CD4-positive, alpha-beta T cell treated with Interleukin-12 subunit alpha and Interleukin-12 subunit beta, for 1 hour (primary cell): ENCODE results near the gene TRIM27.
"Not testable (repeated sequence)": the region's sequence is repeated elsewhere in the genome, so short reads cannot be mapped to it uniquely, and the experiment has no call there.

ENCODE experiments used
- DNase-seq: peaks from one replicate; pipeline ENCODE4 v3.0.0-alpha.2; 2020

TRIM27 gene

DNA sequence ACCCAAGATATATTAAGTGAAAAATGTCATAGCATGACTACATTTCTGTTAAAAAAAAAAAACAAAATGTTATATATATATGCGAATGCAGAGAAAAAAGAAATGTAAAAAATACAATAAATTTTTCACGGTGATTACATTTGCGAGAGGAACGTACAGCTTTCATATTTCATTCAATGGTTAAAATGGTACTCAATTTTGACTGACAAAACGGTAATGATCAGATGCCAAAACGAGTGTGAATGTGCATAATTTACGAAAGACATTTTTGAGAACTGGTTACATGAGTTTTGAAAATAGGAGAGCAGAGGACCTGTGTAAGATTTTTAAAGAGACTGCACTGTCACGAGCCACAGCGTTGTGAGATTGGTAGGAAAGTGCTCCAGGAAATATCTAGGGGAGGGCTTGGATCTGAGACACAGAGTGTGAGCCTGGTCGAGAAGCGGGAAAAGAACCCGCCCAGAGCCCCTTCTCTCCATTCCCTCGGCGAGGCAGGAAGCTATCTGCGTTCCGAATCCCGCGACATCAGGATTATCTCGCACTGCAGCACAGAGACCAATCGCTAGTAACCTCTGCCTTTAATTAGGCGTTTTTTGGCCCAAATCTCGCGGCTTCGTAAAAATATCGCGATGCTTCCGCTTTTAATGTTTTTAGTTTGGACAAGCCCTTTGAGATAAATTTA is 28.5 kb downstream of the TRIM27 start:
- peak; percentile 96 for DNase-seq

DNA sequence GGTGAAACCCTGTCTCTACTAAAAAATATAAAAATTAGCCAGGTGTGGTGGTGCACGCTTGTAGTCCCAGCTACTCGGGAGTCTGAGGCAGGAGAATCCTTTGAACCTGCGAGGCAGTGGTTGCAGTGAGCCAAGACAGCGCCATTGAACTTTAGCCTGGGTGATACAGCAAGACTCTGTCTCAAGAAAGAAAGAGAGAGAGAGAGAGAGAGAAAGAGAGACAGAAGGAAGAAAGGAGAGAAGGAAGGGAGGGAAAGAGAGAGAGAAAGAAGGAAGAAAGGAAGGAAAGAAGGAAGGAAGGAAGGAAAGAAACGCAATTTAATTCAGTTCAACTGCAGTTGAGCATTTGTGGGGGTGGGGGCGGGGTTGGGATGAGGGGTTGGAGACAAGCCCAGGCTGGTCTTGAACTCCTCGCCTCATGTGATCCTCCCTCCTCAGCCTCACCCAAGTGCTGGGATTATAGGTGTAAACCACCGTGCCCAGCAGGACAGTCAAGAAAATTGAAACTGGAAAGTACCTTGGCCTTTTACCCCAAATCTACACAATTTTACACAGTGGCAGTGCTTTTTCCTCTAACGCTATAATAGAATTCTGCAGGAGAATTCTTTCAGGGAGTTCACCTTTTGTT is 30.5 kb downstream of the TRIM27 start:
- no peak for DNase-seq

DNA sequence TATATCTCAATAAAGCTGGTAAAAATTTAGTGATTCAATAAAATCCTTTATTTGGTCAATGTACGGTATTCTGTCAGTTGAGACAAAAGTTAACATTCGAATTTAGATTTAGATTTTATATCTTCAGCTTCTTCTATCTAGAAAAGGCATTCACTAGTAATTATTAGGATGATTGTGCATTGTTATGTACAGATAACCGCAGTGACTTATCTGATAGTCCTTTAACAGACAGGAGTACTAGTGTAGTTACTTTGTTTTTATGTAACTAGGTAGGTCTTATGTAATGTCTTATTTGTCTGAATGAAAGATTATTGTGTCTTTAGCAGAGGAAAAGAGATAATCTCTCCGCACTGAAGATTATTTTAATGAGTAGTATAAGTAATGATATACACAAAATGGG is 31.3 kb downstream of the TRIM27 start:
- DNase-seq, result no peak

DNA sequence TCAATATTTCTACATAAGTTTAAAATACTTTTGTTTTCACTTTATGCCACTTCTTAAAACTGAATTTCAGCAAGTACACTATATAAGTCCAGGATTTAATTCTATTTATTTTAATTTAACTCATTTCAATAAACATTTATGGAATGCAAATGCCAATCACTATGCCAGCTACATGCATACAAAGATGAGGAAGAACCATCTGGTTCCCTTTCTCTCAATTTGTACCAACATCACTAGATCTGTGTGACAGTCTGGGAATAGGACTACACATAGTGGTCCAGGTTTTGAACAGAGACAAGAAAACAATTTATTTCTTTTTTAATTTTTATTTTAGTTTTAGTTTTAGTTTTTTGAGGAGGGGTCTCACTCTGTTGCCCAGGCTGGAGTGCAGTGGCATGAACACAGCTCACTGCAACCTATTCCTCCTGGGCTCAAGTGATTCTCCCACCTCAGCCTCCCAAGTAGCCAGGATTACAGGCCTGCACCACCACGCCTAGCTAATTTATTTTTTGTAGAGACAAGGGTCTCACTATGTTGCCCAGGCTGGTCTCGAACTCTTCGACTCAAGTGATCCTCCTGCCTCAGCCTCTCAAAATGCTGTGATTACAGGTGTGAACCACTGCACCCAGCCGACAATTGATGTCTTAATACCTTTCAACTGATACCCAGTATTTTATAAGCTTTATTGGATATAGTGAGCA is 35.8 kb downstream of the TRIM27 start:
- DNase-seq, result no peak

DNA sequence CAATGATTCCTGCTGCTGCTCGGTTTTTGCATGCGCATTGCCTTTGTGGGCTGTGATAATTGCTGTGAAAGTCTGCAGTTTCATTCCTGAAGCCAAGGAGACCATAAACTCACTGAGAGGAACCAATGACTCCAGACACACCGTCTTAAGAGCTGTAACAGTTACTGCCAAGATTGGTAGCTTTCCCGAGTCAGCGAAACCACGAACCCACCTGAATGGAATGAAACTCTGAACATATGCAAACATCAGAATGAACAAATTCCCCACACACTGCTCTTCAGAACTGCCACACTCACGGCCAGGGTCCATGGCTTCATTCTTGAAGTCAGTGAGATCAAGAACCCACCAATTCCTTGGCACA is 37.7 kb downstream of the TRIM27 start:
- DNase-seq, result no peak

DNA sequence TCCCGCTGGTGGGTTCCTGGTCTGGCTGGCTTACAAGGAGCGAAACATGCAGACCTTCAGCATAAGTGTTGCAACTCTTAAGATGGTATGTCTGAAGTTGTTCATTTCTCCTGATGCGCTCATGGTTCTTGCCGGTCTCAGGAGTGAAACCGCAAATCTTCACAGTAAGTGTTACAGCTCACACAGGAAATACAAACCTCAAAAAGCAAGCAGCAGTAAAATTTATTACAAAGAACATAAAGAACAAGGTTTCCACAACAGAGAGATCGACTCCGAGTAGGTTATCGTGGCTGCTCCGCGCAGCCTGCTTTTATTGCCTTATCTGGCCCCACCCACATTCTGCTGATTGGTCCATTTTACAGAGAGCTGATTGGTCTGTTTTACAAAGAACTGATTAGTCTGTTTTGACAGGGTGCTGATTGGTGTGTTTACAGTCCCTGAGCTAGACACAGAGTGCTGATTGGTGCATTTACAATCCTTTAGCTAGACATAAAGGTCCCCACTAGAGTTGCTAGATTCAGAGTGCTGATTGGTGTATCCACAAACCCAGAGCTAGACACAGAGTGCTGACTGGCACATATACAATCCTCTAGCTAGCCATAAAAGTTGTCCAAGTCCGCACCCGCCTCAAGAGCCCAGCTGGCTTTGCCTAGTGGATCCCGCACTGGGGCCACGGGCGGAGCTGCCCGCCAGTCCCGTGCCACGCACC is 39.2 kb downstream of the TRIM27 start:
- peak; percentile 90 for DNase-seq

DNA sequence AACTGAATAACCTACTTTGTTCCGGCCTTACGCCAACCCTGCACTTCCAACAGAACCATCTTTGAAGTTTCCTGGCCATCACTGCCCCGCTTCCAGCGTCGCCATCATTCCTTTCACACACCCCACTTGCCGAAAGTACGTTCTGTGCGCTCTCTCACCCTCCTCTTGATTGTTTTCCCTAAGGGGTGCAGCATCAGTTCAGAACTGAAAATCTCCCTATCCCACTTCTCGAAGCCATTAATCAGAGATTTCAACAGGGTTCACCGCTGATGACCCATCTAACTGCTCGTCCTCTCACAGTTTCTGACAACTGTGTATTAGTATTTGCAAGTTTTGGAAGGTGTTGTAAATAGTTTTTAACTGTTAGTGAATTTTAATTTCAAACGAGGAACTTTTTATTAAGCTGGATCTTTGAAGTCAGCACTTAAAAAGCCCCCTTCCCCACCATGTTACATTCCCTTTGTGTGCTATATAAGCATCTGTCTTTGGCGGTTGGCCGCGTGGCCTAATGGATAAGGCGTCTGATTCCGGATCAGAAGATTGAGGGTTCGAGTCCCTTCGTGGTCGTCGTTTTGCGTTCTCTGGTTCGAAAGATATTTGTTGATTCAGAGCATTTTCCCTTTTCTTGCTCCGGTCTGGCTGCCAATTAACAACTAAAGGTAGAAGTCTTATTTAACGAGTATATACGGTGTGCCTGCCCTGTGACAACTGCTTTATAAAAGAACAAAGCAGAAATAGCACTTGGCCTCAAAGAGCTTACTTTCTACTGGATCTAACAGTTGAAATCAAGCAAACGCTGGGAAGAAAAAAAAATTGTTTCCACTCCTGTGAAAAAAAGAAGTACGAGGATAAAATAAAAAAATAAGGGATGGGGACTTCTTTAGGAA is 42.6 kb downstream of the TRIM27 start:
- DNase-seq, result peak; percentile 58

DNA sequence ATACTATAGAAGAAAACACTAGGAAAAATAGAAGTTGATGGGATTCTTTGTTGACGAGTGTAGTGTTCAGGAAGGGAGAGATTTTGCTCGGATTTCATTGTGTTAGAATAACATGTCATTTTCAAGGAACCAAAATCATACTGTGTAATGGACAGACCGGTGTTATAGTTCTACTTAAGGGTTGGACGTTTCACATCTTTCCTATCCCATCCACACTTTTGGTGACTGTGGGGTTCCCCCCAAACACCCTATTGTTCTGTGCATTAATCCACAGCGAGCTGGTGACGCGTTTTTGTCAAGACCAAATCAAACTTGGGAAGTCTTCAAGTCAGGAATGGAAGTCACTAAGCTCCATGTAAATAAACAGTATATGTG is 43.3 kb downstream of the TRIM27 start:
- DNase-seq, result no peak

DNA sequence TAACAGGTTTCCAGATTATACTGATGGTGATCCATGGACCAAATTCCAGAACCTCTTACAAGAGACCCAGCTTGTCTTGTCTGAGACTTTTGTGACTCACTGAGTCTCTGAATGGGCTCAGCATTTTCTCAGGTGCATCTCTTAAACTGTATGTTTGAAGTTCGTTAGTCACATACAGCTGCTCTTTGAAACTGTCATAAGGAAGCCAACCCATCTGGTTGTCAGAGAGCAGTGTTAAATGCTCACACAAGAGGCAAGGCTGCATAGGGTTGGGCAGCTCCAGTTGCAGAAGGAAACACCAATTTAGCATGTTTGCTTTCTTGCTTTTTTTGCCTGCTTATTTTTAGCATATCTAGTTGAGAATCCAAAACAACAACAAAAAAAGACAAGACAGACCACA is 47.1 kb downstream of the TRIM27 start:
- DNase-seq, result no peak

DNA sequence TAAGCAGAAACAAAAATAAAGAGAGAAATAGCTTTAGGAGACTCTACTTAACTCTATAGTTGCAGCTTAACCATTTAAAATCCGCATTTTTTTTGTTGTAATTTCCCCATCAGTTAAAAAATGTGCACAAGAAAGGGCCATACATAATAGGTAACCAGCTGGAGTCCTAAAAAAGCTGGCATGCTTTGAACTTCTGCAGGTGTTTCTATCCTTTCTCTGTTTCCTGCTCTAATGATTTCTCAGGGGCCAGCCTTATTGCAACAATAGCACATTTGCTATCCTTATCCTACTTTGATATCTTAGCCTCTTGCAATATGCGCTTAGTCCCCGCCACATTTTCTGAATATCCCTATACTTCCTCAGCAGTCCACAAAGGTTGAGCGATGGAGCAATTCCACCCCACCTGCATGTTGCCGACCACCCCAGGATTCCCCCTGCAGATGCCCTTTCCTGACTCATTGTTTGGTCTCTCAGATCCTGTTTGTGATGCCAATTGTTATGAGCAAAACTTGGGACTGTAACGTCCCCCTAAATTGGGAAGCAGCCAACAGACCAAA is 48.5 kb downstream of the TRIM27 start:
- no peak for DNase-seq

DNA sequence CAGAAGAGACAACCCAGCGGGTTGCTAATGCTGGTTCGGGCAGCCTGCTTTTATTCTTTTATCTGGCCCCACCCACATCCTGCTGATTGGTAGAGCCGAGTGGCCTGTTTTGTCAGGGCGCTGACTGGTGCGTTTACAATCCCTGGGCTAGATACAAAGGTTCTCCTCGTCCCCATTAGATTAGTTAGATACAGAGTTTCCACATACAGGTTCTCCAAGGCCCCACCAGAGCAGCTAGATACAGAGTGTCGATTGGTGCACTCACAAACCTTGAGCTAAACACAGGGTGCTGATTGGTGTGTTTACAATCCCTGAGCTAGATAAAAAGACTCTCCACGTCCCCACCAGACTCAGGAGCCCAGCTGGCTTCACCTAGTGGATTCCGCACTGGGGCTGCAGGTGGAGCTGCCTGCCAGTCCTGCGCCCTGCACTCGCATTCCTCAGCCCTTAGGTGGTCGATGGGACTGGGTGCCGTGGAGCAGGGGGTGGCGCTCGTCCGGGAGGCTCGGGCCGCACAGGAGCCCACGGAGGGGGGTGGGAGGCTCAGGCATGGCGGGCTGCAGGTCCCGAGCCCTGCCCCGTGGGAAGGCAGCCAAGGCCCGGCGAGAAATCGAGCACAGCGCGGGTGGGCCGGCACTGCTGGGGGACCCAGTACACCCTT is 51.5 kb downstream of the TRIM27 start:
- not testable (repeated sequence) for DNase-seq

DNA sequence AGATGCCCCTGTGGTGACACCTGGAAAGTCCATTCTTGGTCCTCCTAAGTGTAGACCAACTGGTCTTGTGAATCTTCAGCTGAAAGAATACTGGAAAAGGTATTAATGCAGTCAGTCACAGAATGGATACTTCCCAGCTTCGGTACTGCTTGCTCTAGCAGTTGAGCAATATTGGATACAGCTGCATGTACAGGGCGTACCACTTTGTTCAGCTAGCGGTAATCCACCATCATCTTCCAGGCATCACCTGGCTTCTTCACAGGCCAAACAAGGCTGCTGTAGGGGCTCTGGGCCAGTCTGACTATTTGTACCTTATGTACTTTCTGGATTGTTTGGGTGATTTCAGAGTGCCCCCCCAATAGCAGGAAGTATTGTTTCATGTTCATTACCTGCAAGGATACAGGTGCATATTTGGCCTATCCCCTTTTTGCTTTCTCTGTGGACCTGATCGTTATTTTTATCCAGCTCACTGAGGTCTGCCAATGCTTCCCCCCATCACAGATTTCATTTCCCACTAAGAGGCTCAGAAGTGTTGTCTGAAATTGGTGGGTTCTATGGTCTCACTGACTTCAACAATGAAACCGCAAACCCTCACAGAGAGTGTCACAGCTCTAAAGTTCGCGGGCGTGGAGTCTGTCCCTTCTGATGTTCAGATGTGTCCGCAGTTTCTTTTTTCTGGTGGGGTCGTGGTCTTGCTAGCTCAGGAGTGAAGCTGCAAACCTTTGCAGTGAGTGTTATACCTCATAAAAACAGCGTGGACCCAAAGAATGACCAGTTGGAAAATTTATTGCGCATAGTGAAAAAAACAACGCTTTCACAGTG is 52.2 kb downstream of the TRIM27 start:
- no peak for DNase-seq

DNA sequence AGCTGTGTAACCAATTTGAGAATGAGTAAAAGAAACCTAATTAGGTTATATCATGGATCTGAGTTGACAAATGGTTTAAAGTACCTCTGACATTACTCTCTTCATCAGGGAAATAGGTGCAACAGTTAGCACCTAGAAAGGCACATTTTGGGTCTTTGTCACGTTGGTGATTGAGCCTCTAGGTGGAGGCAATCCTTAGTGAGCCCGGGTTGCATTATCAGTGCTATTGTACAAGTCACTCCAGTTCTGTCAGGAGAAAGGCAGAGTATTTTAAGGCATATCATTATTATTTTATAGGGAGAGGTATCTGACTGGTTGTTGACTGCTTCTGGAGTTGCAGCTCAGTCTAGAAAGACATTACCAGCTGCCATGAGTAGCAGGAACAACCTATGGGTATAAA is 54.9 kb downstream of the TRIM27 start:
- DNase-seq, result no peak

DNA sequence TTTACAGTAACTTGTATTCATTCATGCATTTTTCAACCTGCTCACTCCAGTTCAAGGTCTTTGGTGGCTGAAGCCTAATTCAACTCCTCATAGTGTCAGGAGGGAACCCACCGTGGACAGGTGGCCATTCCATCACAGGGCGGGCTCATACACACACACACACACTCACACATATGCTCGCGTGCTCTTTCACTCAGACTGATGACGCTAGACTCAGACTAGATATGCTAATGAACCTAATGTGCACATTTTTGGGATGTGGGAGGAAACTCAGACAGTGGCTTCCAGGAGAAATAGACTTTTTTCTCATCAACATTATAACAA is 56.7 kb downstream of the TRIM27 start:
- peak; percentile 47 for DNase-seq

DNA sequence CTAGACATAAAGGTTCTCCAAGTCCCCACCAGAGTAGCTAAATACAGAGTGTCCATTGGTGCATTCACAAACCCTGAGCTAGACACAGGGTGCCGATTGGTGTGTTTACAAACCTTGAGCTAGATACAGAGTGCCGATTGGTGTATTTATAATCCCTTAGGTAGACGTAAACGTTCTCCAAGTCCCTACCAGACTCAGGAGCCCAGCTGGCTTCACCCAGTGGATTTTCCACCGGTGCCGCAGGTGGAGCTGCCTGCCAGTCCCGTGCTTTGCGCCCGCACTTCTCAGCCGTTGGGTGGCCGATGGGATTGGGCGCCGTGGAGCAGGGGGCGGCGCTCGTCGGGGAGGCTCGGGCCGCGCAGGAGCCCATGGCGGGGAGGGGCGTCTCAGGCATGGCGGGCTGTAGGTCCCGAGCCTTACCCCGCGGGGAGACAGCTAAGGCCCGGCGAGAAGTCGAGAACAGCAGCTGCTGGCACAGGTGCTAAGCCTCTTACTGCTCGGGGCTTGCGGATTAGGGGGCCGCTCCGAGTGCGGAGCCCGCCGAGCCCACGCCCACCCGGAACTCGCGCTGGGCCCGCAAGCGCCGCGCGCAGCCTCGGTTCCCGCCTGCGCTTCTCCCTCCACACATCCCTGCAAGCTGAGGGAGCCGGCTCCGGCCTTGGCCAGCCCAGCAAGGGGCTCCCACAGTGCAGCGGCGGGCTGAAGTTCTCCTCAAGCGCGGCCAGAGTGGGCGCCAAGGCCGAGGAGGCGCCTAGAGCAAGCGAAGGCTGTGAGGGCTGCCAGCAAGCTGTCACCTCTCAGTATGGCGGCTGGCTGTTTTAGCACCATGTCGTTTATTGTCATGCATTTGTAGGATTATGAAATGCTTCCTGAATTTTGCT is 57.3 kb downstream of the TRIM27 start:
- peak; percentile 80 for DNase-seq

DNA sequence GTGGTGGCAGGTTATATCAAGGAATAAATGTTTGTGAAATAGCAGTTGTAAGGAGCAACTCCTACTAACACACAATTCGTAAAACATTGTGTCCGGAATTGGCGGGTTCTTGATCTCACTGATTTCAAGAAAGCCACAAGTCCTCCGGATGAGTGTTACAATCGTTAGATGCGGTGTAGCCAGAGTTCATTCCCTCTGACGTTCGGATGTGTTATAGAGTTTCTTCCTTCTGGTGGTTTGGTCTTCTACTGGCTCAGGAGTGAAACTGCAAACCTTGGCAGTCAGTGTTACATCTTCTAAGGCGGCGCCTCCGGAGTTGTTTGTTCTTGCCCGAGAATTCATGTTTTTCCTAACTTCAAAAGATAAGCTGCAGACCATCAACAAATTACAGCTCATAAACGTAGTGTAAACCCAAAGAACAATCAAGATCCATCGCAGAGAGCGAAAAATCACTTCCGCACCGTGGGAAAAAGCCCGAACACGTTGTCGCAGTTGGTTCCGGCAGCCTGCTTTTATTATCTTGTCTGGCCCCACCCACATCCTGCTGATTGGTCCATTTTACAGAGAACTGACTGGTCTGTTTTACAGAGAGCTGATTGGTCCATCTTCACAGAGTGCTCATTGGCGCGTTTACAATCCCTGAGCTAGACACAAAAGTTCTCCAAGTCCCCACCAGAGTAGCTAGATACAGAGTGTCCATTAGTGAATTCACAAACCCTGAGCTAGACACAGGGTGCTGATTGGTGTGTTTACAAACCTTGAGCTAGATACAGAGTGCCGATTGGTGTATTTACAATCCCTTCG is 58.2 kb downstream of the TRIM27 start:
- peak; percentile 85 for DNase-seq

DNA sequence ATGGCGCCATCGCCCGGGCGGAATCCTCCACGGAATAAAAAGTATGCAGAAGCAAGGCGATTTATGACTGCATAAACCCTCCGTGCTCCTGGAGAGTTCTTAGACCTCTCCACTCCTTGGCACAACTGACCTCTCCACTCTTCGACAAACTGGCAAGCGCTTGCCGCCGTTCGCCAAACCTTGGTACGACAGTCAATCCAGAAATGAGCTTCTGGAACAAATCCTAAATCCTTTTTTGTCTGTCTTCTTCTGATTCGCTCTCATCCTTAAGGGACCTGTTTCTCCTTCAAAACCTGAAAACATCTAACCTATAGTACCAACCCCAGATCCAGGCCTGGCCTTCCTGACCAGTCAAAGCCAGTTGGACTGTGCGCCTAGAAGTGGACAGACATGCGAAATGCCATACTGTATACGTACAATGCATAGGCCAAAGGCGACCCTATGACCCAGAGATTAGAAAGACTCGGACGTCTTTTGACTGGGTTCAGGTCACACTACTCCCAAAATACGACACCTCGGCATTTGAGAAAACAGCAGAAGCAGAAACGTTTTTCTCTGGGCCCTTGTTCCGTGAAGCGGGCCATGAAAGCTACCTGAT is 59.4 kb downstream of the TRIM27 start:
- no peak for DNase-seq

DNA sequence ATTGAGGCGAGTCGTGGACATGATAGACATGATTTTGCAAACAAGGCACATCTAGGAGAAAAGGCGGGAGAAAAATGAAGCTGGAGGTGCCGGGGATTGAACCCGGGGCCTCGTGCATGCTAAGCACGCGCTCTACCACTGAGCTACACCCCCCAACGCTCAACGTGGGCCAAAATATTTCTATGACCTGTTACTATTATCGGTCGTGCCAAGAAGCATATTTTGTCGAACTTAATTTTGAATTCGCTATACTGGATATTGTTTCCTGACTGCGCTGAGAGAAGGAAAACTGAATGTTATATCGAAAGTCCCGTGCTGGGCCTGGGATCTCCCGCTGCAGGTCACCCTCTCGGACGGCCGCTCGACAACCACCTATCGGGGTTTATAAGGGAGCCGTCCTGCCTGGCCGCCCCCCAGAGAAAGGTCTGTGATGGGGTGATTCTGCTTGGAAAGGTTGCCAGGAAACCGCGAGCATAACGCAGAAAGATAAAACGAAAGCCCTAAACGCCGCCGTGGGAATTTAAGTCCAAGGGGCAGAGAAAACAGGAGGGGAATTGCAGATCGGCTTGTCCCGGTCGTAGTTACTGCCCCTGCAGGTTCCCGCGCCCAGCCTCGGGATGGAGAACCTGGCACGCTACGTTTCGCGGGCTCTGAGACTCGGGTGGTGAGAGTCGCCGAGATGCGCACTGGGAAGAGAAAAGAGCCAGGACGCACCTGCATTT is 60.0 kb downstream of the TRIM27 start:
- DNase-seq, result peak; percentile 90
